ENCODE data around the gene STX1A. TPM values are rescaled to one million over a fixed set of nuclear protein-coding genes. Genes with fewer than 3 reads are reported as not detected.

STX1A gene
- 10 to 100 TPM in 2 of 6 donors, 1 to 10 TPM in 4; 2.3 to 11.9 (median 6.9) TPM for total RNA-seq
- polyA plus RNA-seq = 10 to 100 TPM; 31.8 to 95.7 TPM

DNA sequence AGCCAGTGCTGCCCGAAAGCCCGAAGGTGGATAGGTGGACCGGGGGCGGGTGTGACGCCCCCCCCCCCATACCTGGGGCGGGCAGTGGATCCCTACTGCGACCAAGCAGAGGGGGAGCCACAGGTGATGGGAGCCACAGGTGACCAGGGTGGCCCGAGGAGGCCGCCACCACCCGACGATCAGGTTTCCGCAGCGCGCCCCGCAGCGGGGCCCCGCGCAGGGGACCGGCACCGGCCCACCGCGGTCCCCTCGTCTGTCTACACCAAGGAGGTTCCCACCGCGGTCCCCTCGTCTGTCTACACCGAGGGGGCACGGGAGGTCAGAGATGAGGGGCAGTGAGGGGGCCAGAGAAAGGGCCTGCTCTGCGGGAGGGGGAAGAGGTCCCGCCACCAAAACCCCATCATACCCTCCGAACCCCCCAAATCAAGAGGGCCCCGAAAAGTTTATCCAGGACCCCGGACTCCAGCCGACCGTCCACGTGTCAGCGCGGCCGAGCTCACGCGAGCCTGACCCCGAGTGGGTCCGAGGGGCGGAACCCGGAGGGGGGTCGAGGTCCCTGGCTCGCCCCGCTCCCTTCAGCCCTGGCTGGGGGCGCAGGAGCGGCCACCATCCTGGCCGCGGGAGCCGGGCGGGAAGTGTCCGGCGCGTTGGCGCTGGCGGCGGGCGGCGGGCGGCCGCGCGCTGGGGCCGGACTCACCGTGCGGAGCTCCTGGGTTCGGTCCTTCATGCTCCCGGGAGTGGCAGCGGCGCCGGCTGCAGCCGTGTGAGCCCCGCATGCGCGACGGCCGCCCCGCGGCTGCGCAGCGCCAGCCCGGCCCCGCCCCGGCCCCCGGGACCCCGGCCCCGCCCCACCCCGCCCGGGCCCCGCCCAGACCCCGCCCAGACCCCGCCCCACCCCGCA lies at the start of gene STX1A:
TSS of gene STX1A (minus strand) at position 765 of the 901 bp plus-strand sequence. CDS start at position 727, 38 bp downstream.
- peak; percentile 75 to 86 (median 81) for ATAC-seq
- Histone ChIP-seq H3K9me3 (no peaks in the 10 kb centered on the region), H3K27ac (no peak within 1 kb of the TSS), H3K36me3 (no peaks in the 10 kb centered on the region), H3K27me3 (no peaks in the 10 kb centered on the region), H3K4me3 (peak within 1 kb of the TSS; percentile 71 to 94 (median 80)), H3K4me1 (peaks cover 0 to 11% (median 4%) of the 10 kb centered on the region in 3 donors)
- intact Hi-C loops (cut with DNase I) = no loop called here
- peak in 5 of 6 donors; percentile 66 to 91 (median 84) for DNase-seq
- TF ChIP-seq, protein P1, sequence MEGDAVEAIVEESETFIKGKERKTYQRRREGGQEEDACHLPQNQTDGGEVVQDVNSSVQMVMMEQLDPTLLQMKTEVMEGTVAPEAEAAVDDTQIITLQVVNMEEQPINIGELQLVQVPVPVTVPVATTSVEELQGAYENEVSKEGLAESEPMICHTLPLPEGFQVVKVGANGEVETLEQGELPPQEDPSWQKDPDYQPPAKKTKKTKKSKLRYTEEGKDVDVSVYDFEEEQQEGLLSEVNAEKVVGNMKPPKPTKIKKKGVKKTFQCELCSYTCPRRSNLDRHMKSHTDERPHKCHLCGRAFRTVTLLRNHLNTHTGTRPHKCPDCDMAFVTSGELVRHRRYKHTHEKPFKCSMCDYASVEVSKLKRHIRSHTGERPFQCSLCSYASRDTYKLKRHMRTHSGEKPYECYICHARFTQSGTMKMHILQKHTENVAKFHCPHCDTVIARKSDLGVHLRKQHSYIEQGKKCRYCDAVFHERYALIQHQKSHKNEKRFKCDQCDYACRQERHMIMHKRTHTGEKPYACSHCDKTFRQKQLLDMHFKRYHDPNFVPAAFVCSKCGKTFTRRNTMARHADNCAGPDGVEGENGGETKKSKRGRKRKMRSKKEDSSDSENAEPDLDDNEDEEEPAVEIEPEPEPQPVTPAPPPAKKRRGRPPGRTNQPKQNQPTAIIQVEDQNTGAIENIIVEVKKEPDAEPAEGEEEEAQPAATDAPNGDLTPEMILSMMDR (IDR thresholded peaks at IDR 0.05) = no peak
- FAIRE-seq = no peak
- WGBS, 2 donors = 1 to 2% methylated on average over 48 to 96 of the region's 96 CpGs

DNA sequence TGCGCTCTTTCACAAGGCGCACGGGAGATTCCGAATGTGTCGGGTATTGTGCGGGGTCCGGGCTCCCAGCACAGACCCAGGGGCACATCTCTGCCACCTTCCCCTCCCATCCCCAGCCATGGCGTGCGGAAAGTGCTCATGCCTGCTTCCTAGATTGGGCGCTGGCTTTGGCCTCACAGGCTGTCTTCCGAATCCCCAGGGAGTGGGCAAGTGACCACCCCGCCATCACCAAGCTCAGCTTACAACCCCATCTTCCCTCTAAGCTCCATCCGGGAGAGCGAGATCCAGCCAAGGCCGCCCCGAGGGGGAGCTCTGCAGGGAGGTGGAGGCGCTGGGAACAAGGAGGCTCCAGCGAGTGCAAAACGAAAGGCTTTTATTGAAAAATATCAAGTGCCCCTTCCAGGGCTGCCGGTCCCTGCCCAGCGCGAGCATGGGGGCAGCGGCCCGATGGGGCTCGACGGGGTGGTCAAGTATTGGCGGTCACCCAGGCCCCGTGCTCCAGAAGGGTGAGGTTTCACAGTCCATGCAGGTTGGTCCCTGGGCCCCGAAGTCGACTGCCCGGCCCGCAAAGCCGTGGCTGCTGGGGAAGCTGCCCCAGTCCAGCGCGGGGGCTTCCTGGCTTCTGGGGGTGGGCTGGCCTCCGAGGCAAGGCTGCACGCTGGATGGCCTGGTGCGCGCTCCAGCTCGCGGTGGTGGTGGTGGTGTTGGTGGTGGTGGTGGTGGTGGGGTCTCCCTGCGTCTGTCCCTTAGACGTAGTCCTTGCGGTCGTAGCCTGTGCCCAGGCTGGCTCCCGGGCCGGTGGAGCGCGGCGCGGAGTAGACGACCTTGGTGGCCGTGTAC lies 49.4 kb upstream of the STX1A start:
- TF ChIP-seq, protein P1 (IDR thresholded peaks at IDR 0.05) = no peak
- Histone ChIP-seq H3K9me3 (no peaks in the 10 kb centered on the region), H3K4me3 (peak overlapping the region; percentile 37 to 71 (median 58)), H3K27me3 (no peaks in the 10 kb centered on the region), H3K36me3 (no peaks in the 10 kb centered on the region), H3K27ac (peak overlapping the region; percentile 92 to 96 (median 94)), H3K4me1 (peaks cover 0 to 6% (median 4%) of the 10 kb centered on the region in 3 donors)
- 45 to 53% methylated on average over 53 of the region's 53 CpGs for WGBS, 2 donors
- ATAC-seq (no peak), FAIRE-seq (no peak), DNase-seq (peak in 4 of 6 donors; percentile 23 to 83 (median 61))
- intact Hi-C loops (cut with DNase I) = no loop called here

DNA sequence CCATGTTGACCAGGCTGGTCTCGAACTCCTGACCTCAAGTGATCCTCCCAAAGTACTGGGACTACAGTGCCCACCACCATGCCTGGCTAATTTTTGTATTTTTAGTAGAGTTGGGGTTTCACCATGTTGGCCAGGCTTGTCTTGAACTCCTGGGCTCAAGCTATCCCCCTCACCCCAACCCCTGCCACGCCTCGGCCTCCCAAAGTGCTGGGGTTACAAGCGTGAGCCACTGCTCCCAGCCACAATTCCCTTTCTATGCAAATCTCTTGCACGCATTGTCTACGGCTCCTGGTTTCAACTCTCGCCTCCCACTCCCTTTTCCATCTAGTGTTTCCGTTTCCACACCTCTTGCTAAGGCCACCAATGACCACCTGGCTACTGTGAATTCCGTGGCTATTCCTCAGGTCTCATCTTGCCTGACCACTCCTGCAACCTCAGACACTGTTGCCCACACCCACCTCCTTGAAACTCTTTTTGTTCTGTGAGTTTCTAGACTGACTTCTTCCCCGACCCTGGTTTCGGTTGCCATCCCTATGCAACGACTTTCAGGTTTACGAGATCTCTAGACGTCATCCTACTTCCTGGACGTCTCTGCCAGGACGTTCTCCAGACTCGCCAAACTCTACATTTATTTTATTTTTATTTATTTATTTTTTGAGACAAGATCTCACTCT lies 47.2 kb upstream of the STX1A start:
- H3K27ac ChIP-seq = no peak overlapping the region
- no peaks in the 10 kb centered on the region for H3K9me3 ChIP-seq
- FAIRE-seq (no peak), DNase-seq (peak in 1 of 6 donors; percentile 23), ATAC-seq (no peak)
- intact Hi-C loops (cut with DNase I) = no loop called here
- H3K4me3 ChIP-seq = no peak overlapping the region
- H3K4me1 ChIP-seq = peaks cover 0 to 10% (median 4%) of the 10 kb centered on the region in 3 donors
- 91 to 92% methylated on average over 17 of the region's 17 CpGs for WGBS, 2 donors
- TF ChIP-seq, protein P1 (IDR thresholded peaks at IDR 0.05) = no peak
- no peaks in the 10 kb centered on the region for H3K27me3 ChIP-seq
- no peaks in the 10 kb centered on the region for H3K36me3 ChIP-seq

DNA sequence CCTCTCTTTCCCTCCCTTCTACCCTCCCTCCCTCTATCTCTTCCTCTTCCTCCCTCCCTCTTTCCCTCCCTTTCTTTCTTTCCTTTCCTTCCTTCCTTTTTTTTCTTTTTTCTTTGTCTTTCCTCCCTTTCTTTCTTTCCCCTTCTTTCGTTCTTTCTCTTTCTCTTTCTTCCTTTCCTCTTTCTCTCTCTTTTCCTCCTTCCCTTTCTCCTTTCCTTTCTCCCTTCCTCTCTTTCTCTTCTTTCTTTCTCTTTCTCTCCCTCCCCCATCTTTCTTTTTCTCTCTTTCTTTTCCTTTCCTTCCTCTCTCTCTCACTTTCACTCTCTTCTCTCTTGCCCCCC lies 43.2 kb upstream of the STX1A start:
- intact Hi-C loops (cut with DNase I) = no loop called here
- 80 to 81% methylated on average over 1 of the region's 1 CpG for WGBS, 2 donors
- FAIRE-seq (no peak), DNase-seq (no peak), ATAC-seq (no peak)
- Histone ChIP-seq H3K4me1 (peaks cover 6 to 19% (median 18%) of the 10 kb centered on the region in 3 donors), H3K27me3 (no peaks in the 10 kb centered on the region), H3K9me3 (no peaks in the 10 kb centered on the region), H3K27ac (no peak overlapping the region), H3K4me3 (no peak overlapping the region), H3K36me3 (no peaks in the 10 kb centered on the region)
- TF ChIP-seq, protein P1 (IDR thresholded peaks at IDR 0.05) = no peak

Data from pancreas (tissue), 10 donors.